A673 (cell line): Measurements from ENCODE around the gene MYOG.

Experiments used
- CTCF ChIP-seq: fragments of 300-800, 200-600 bp; sonication (generic); conservative IDR thresholded peaks from 2 replicates; pipeline ENCODE4 v1.5.1; 2017; ENCODE audit warnings: low read depth, mild to moderate bottlenecking, antibody characterized with exemption, low read length, moderate library complexity, mixed read lengths
- EZH2 ChIP-seq: fragments of 200-600 bp; sonication (generic); IDR thresholded peaks from 2 replicates; pipeline ENCODE4 v1.6.1; 2017; ENCODE audit warnings: borderline replicate concordance, low read depth, mild to moderate bottlenecking, mixed read lengths, antibody characterized with exemption, low read length; ENCODE audit not compliant: poor library complexity, severe bottlenecking

- TF ChIP-seq CTCF: no peak
- no peak for TF ChIP-seq EZH2
Measured at GRCh38 chr1:203124546-203125317, 38.9 kb upstream of the MYOG start.
